HepG2 (cell line): ENCODE data around the gene NECTIN2. TPM values are rescaled to one million over a fixed set of nuclear protein-coding genes. Genes with fewer than 3 reads are reported as not detected.

ENCODE experiments used
- ATF1 ChIP-seq: IDR thresholded peaks from 2 replicates; pipeline ENCODE4 v1.6.1; 2016; ENCODE audit warnings: mild to moderate bottlenecking, control low read depth
- EHMT2 ChIP-seq: fragments of 200-600 bp; sonication (generic); IDR thresholded peaks from 2 replicates; pipeline ENCODE4 v1.7.0; 2017; ENCODE audit warnings: antibody characterized with exemption, low read depth, low read length, borderline replicate concordance
- GATAD1 ChIP-seq: IDR thresholded peaks from 2 replicates; pipeline ENCODE4 v1.6.1; 2016; ENCODE audit warnings: missing genetic modification reagents, missing compliant biosample characterization
- HOXA7 ChIP-seq: sonication (generic); formaldehyde crosslinking; IDR thresholded peaks from 2 replicates; pipeline ENCODE4 v1.8.1; 2022; ENCODE audit warnings: mild to moderate bottlenecking, missing genetic modification reagents, moderate library complexity
- KDM5B ChIP-seq: sonication (generic); formaldehyde crosslinking; IDR thresholded peaks from 2 replicates; pipeline ENCODE4 v1.4.0; 2020; ENCODE audit warnings: missing genetic modification reagents, mild to moderate bottlenecking, borderline replicate concordance
- MBNL3 ChIP-seq: fragments of 250-450 bp; sonication (Bioruptor Pico); conservative IDR thresholded peaks from 2 replicates; pipeline ENCODE4 v1.8.0; 2022; ENCODE audit warnings: mild to moderate bottlenecking, inconsistent platforms
- MEF2D ChIP-seq: sonication (generic); formaldehyde crosslinking; IDR thresholded peaks from 2 replicates; pipeline ENCODE4 v1.5.1; 2020; ENCODE audit warnings: mild to moderate bottlenecking, missing genetic modification reagents
- MZF1 ChIP-seq: sonication (generic); formaldehyde crosslinking; IDR thresholded peaks from 2 replicates; pipeline ENCODE4 v1.8.1; 2023; ENCODE audit warnings: mild to moderate bottlenecking, missing genetic modification reagents, borderline replicate concordance
- NR2F6 ChIP-seq, 2 experiments: IDR thresholded peaks; 2 replicates each; pipeline ENCODE4 v1.6.1; 2016; ENCODE audit warnings: antibody characterized with exemption in 1 of 2, mild to moderate bottlenecking in 1 of 2
- PAF1 ChIP-seq: IDR thresholded peaks from 2 replicates; pipeline ENCODE4 v1.6.1; 2016; ENCODE audit warnings: missing genetic modification reagents, missing compliant biosample characterization
- PBX2 ChIP-seq: IDR thresholded peaks from 2 replicates; pipeline ENCODE4 v1.6.1; 2016; ENCODE audit warnings: control low read depth
- SUZ12 ChIP-seq: fragments of 150-350 bp; IDR thresholded peaks from 2 replicates; pipeline ENCODE4 v1.6.1; 2014; ENCODE audit warnings: low read depth, low read length
- ZBTB21 ChIP-seq: sonication (generic); formaldehyde crosslinking; IDR thresholded peaks from 2 replicates; pipeline ENCODE4 v1.4.0; 2020; ENCODE audit warnings: missing genetic modification reagents
- ZNF235 ChIP-seq: sonication (generic); formaldehyde crosslinking; IDR thresholded peaks from 2 replicates; pipeline ENCODE4 v1.8.1; 2023; ENCODE audit warnings: mild to moderate bottlenecking, missing genetic modification reagents, borderline replicate concordance
- ZNF44 ChIP-seq: sonication (generic); formaldehyde crosslinking; IDR thresholded peaks from 2 replicates; pipeline ENCODE4 v1.5.1; 2020; ENCODE audit warnings: mild to moderate bottlenecking, missing genetic modification reagents
- ZNF468 ChIP-seq: sonication (generic); formaldehyde crosslinking; IDR thresholded peaks from 2 replicates; pipeline ENCODE4 v1.8.0; 2022; ENCODE audit warnings: mild to moderate bottlenecking, moderate library complexity, missing genetic modification reagents
- ZNF570 ChIP-seq: sonication (generic); formaldehyde crosslinking; IDR thresholded peaks from 2 replicates; pipeline ENCODE4 v1.4.0; 2020; ENCODE audit warnings: mild to moderate bottlenecking, missing genetic modification reagents, borderline replicate concordance
- ZNF572 ChIP-seq: sonication (generic); formaldehyde crosslinking; IDR thresholded peaks from 2 replicates; pipeline ENCODE4 v1.5.1; 2020; ENCODE audit warnings: mild to moderate bottlenecking, missing genetic modification reagents
- ZNF614 ChIP-seq: IDR thresholded peaks from 2 replicates; pipeline ENCODE4 v1.6.1; 2018; ENCODE audit warnings: missing biosample characterization, missing genetic modification reagents, inconsistent platforms, borderline replicate concordance
- ZNF891 ChIP-seq: sonication (generic); formaldehyde crosslinking; IDR thresholded peaks from 2 replicates; pipeline ENCODE4 v1.5.0; 2020; ENCODE audit warnings: mild to moderate bottlenecking, missing genetic modification reagents
- polyA plus RNA-seq, 8 experiments: library from polyadenylated mRNA; depleted of rRNA in 3 of 8; stranded (reverse) in 7 of 8; unstranded in 1 of 8; fragments of >200 nt; fragmentation: Illumina TruSeq in 4 of 8; extraction: Trizol in 4 of 8; gene quantifications; 2 replicates each; pipeline versions ENCODE4 v1.2.1 to v1.2.3, GENCODE V29; 2011 to 2016; ENCODE audit warnings: low read depth in 4 of 8, missing spikeins in 1 of 8, mixed read lengths in 1 of 8; ENCODE audit not compliant: insufficient read depth in 1 of 8
- total RNA-seq, 5 experiments: library from RNA; depleted of rRNA; stranded (reverse); fragments of >200 nt; fragmentation: Illumina TruSeq; extraction: Trizol; gene quantifications; 2 replicates each; pipeline ENCODE4 v1.2.3, GENCODE V29; 2016; ENCODE audit warnings: low read depth in 1 of 5
- TF ChIP-seq, protein P1 (sequence below): fragments of 450-650 bp; IDR thresholded peaks from 2 replicates; pipeline ENCODE4 v1.6.1; 2017
- TF ChIP-seq, protein P2 (sequence below): sonication (generic); formaldehyde crosslinking; IDR thresholded peaks from 2 replicates; pipeline ENCODE4 v1.4.0; 2020; ENCODE audit warnings: missing genetic modification reagents, low read depth, mild to moderate bottlenecking, borderline replicate concordance
- TF ChIP-seq, protein P3 (sequence below): sonication (generic); formaldehyde crosslinking; IDR thresholded peaks from 2 replicates; pipeline ENCODE4 v1.5.1; 2020; ENCODE audit warnings: mild to moderate bottlenecking, missing genetic modification reagents

NECTIN2 gene
- total and polyA plus RNA-seq, 2 of the 13 experiments (the other 11 are each of a cell fraction or from before 2014, with no cell fraction given), result 75.4 to 114 TPM

DNA sequence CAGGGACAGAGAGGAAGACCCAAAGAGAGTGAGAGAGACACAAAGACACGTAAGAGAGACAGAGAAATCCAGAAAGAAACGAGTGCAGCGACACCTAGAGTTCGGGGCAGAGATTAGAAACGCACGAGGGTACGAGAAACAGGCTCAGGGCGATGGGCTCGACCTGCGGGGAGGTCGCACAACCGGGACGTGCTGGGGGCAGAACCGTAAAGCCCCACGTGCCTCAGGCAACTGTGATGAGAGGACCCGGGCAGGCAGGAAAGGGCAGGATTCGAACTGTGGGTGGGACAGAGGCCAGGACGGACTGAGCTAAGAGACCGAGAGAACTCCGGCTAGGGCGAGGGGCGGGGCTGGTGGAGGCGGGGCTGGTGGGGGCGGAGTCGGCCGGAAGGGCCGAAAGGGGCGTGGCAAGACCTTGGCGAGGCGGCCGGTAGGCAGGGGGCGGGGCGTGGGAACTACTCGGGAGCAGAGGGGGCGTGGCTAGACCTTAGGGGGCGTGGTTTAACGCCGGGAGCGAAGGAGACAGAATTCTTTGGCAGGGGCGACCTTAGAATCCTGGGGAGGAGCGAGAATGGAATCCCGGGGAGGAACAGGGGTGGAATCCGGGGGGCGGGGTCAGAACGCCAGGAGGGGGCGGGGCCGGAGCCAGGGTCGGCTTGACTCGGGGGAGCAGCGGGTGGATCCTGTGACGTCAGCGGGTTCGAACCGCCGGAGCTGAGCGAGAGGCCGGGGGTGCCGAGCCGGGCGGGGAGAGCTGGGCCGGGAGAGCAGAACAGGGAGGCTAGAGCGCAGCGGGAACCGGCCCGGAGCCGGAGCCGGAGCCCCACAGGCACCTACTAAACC, at the start of gene NECTIN2 (continued):
- TF ChIP-seq PAF1 (CRISPR knock-in tag) (no peak), ZNF570 (CRISPR knock-in tag) (no peak), ZBTB21 (CRISPR knock-in tag) (no peak), KDM5B (peak; percentile 25; the same call in 1 of the 2 replicates), ZNF468 (no peak), MEF2D (CRISPR knock-in tag) (no peak; the same call in none of the 2 replicates), GATAD1 (CRISPR knock-in tag) (peak; percentile 44; the same call in 1 of the 2 replicates), ZNF572 (CRISPR knock-in tag) (no peak), MBNL3 (no peak), EHMT2 (no peak), ZNF235 (CRISPR knock-in tag) (no peak), ZNF614 (0 out of 2 replicates have a peak, but pooled peaks have one; percentile 51), ATF1 (no peak), PBX2 (CRISPR knock-in tag) (no peak), MZF1 (0 out of 2 replicates have a peak, but pooled peaks have one; percentile 46), HOXA7 (no peak), SUZ12 (no peak), ZNF891 (CRISPR knock-in tag) (no peak), NR2F6 (IDR thresholded peaks at IDR 0.05) (0 out of 2 replicates have a peak, but pooled peaks have one; percentile 10), NR2F6 (CRISPR knock-in tag; IDR thresholded peaks at IDR 0.05) (0 out of 2 replicates have a peak, but pooled peaks have one; percentile 53), ZNF44 (CRISPR knock-in tag) (no peak)
- TF ChIP-seq, protein P1, sequence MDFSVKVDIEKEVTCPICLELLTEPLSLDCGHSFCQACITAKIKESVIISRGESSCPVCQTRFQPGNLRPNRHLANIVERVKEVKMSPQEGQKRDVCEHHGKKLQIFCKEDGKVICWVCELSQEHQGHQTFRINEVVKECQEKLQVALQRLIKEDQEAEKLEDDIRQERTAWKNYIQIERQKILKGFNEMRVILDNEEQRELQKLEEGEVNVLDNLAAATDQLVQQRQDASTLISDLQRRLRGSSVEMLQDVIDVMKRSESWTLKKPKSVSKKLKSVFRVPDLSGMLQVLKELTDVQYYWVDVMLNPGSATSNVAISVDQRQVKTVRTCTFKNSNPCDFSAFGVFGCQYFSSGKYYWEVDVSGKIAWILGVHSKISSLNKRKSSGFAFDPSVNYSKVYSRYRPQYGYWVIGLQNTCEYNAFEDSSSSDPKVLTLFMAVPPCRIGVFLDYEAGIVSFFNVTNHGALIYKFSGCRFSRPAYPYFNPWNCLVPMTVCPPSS, result no peak
- TF ChIP-seq, protein P2, sequence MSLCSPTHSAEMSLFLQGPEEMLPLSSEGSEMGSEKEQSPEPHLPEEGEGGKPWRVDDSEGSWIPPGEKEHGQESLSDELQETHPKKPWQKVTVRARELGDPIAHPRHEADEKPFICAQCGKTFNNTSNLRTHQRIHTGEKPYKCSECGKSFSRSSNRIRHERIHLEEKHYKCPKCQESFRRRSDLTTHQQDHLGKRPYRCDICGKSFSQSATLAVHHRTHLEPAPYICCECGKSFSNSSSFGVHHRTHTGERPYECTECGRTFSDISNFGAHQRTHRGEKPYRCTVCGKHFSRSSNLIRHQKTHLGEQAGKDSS (CRISPR knock-in tag), result 0 out of 2 replicates have a peak, but pooled peaks have one; percentile 13
- TF ChIP-seq, protein P3, sequence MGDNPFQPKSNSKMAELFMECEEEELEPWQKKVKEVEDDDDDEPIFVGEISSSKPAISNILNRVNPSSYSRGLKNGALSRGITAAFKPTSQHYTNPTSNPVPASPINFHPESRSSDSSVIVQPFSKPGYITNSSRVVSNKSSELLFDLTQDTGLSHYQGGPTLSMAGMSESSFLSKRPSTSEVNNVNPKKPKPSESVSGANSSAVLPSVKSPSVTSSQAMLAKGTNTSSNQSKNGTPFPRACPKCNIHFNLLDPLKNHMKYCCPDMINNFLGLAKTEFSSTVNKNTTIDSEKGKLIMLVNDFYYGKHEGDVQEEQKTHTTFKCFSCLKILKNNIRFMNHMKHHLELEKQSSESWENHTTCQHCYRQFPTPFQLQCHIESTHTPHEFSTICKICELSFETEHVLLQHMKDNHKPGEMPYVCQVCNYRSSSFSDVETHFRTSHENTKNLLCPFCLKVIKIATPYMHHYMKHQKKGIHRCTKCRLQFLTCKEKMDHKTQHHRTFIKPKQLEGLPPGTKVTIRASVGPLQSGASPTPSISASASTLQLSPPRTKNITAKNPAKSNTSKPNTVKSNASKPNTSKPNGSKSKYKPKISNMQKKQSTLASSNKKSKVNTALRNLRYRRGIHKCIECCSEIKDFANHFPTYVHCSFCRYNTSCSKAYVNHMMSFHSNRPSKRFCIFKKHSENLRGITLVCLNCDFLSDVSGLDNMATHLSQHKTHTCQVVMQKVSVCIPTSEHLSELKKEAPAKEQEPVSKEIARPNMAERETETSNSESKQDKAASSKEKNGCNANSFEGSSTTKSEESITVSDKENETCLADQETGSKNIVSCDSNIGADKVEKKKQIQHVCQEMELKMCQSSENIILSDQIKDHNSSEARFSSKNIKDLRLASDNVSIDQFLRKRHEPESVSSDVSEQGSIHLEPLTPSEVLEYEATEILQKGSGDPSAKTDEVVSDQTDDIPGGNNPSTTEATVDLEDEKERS (CRISPR knock-in tag), result no peak
